ENCODE measurements around the gene PARD3B.

- no peak for TF ChIP-seq EZH2 (IDR thresholded peaks at IDR 0.05; ENCODE audit: low read depth)
- TF ChIP-seq, protein P1, sequence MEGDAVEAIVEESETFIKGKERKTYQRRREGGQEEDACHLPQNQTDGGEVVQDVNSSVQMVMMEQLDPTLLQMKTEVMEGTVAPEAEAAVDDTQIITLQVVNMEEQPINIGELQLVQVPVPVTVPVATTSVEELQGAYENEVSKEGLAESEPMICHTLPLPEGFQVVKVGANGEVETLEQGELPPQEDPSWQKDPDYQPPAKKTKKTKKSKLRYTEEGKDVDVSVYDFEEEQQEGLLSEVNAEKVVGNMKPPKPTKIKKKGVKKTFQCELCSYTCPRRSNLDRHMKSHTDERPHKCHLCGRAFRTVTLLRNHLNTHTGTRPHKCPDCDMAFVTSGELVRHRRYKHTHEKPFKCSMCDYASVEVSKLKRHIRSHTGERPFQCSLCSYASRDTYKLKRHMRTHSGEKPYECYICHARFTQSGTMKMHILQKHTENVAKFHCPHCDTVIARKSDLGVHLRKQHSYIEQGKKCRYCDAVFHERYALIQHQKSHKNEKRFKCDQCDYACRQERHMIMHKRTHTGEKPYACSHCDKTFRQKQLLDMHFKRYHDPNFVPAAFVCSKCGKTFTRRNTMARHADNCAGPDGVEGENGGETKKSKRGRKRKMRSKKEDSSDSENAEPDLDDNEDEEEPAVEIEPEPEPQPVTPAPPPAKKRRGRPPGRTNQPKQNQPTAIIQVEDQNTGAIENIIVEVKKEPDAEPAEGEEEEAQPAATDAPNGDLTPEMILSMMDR (conservative IDR thresholded peaks at IDR 0.05): no peak
Observed at GRCh38 chr2:205568620-205569019, 1023.3 kb downstream of the PARD3B start.

Data from PC-9 (cell line).